Fibroblast of lung (primary cell): ENCODE measurements around the gene PPP1R1C. TPM values are rescaled to one million over a fixed set of nuclear protein-coding genes. Genes with fewer than 3 reads are reported as not detected.
A peak's percentile ranks its signal among the peaks of the same experiment; 100 is the strongest.

Experiments used
- DNase-seq, 2 donors: peaks; one replicate each; pipeline versions ENCODE4 v3.0.0 to v3.0.0-alpha.2; 2010; ENCODE audit warnings: low read depth in 2 of 2
- H2AFZ ChIP-seq: 2 replicates; pipeline ENCODE4 v1.5.1; 2012; ENCODE audit warnings: low read length, control low read depth, inconsistent platforms
- H3K27ac ChIP-seq: 2 replicates; pipeline ENCODE4 v1.5.1; 2011; ENCODE audit warnings: low read length, control low read depth; ENCODE audit not compliant: insufficient read depth
- H3K27me3 ChIP-seq: 2 replicates; pipeline ENCODE4 v1.5.1; 2011; ENCODE audit warnings: mild to moderate bottlenecking, low read length; ENCODE audit not compliant: control insufficient read depth, insufficient read depth
- H3K36me3 ChIP-seq: 2 replicates; pipeline ENCODE4 v1.5.1; 2011; ENCODE audit warnings: low read length; ENCODE audit not compliant: control insufficient read depth, insufficient read depth
- H3K4me1 ChIP-seq: 2 replicates; pipeline ENCODE4 v1.5.1; 2011; ENCODE audit warnings: low read length; ENCODE audit not compliant: control insufficient read depth, insufficient read depth; ENCODE audit errors: extremely low read depth
- H3K4me2 ChIP-seq: 2 replicates; pipeline ENCODE4 v1.5.1; 2011; ENCODE audit warnings: low read length, control low read depth; ENCODE audit not compliant: insufficient read depth; ENCODE audit errors: extremely low read depth
- H3K4me3 ChIP-seq, 4 experiments: fragments of 200-600 bp in 1 of 4; sonication (generic) in 1 of 4; replicated peaks in 1 of 4; 2 replicates each; pipeline ENCODE4 v1.5.1; 2011 to 2016; ENCODE audit warnings: low read length in 4 of 4, low read depth in 3 of 4, mild to moderate bottlenecking in 3 of 4, control low read depth in 2 of 4, inconsistent platforms in 1 of 4, mixed read lengths in 1 of 4; ENCODE audit not compliant: insufficient read depth in 1 of 4; ENCODE audit errors: control extremely low read depth in 1 of 4
- H3K79me2 ChIP-seq: 2 replicates; pipeline ENCODE4 v1.5.1; 2012; ENCODE audit warnings: mild to moderate bottlenecking, low read length, inconsistent platforms; ENCODE audit not compliant: control insufficient read depth, insufficient read depth
- H3K9ac ChIP-seq: 2 replicates; pipeline ENCODE4 v1.5.1; 2011; ENCODE audit warnings: mild to moderate bottlenecking, low read length, control low read depth; ENCODE audit not compliant: insufficient read depth
- H3K9me3 ChIP-seq: 2 replicates; pipeline ENCODE4 v1.5.1; 2012; ENCODE audit warnings: low read depth, low read length; ENCODE audit not compliant: control insufficient read depth, insufficient read depth
- H4K20me1 ChIP-seq: 2 replicates; pipeline ENCODE4 v1.5.1; 2011; ENCODE audit warnings: low read length; ENCODE audit not compliant: control insufficient read depth, insufficient read depth; ENCODE audit errors: extremely low read depth
- CTCF ChIP-seq, 2 donors: IDR thresholded peaks in 1 of 2; conservative IDR thresholded peaks in 1 of 2; 1 replicate in 1 of 2; 2 replicates in 1 of 2; pipeline ENCODE4 v1.5.1; 2011 to 2012; ENCODE audit warnings: low read length in 2 of 2, control low read depth in 1 of 2, inconsistent platforms in 1 of 2, low read depth in 1 of 2, mild to moderate bottlenecking in 1 of 2
- EZH2 ChIP-seq: IDR thresholded peaks from 2 replicates; pipeline ENCODE4 v1.5.1; 2012; ENCODE audit warnings: low read length, control low read depth, mild to moderate bottlenecking; ENCODE audit errors: missing control alignments
- polyA plus RNA-seq, 2 donors: library from polyadenylated mRNA; depleted of rRNA in 1 of 2; stranded (reverse) in 1 of 2; unstranded in 1 of 2; fragments of >200 nt; gene quantifications; 2 replicates each; pipeline ENCODE4 v1.2.1, GENCODE V29; 2011 to 2012; ENCODE audit warnings: missing spikeins in 1 of 2
- total RNA-seq: library from RNA; depleted of rRNA; stranded (reverse); fragments of >200 nt; gene quantifications from 2 replicates; pipeline ENCODE4 v1.2.1, GENCODE V29; 2014

PPP1R1C gene
- total and polyA plus RNA-seq, 2 donors (not counting 1 experiment from before 2014, with no cell fraction given): 0.50 to 0.57 TPM

GRCh38 chr2:182068811-182069210 is 83.2 kb downstream of the PPP1R1C start:
- Histone ChIP-seq H4K20me1 (no peaks in the 10 kb centered on the region), H3K36me3 (no peaks in the 10 kb centered on the region), H3K4me1 (peaks cover 15% of the 10 kb centered on the region), H3K4me2 (no peak overlapping the region), H3K27me3 (no peaks in the 10 kb centered on the region), H3K9ac (no peak overlapping the region), H3K9me3 (no peaks in the 10 kb centered on the region), H3K4me3 (no peak overlapping the region), H3K27ac (no peak overlapping the region), H3K79me2 (no peaks in the 10 kb centered on the region), H2AFZ (peak overlapping the region; percentile 44)
- TF ChIP-seq CTCF (conservative IDR thresholded peaks at IDR 0.05 in 1 of 2, IDR thresholded peaks at IDR 0.05 in 1 of 2; ENCODE audit: low read depth in 1 of 2, low read length in 2 of 2) (no peak), EZH2 (no peak)
- DNase-seq: peak in 1 of 2 donors; percentile 37

GRCh38 chr2:182069416-182069815 is 83.8 kb downstream of the PPP1R1C start:
- H3K36me3 ChIP-seq: no peaks in the 10 kb centered on the region
- H3K4me1 ChIP-seq: peaks cover 13% of the 10 kb centered on the region
- no peaks in the 10 kb centered on the region for H4K20me1 ChIP-seq
- no peak for TF ChIP-seq EZH2
- TF ChIP-seq CTCF (conservative IDR thresholded peaks at IDR 0.05 in 1 of 2, IDR thresholded peaks at IDR 0.05 in 1 of 2; ENCODE audit: low read depth in 1 of 2, low read length in 2 of 2): no peak
- no peak overlapping the region for H2AFZ ChIP-seq
- H3K27ac ChIP-seq: no peak overlapping the region
- H3K27me3 ChIP-seq: no peaks in the 10 kb centered on the region
- no peaks in the 10 kb centered on the region for H3K9me3 ChIP-seq
- H3K9ac ChIP-seq: no peak overlapping the region
- DNase-seq: no peak
- no peak overlapping the region for H3K4me3 ChIP-seq
- no peak overlapping the region for H3K4me2 ChIP-seq
- no peaks in the 10 kb centered on the region for H3K79me2 ChIP-seq

- no peak for TF ChIP-seq CTCF (conservative IDR thresholded peaks at IDR 0.05 in 1 of 2, IDR thresholded peaks at IDR 0.05 in 1 of 2; ENCODE audit: low read depth in 1 of 2, low read length in 2 of 2)
- TF ChIP-seq EZH2: no peak
- Histone ChIP-seq H3K4me1 (peaks cover 11% of the 10 kb centered on the region), H3K9me3 (no peaks in the 10 kb centered on the region), H3K9ac (no peak overlapping the region), H3K27ac (no peak overlapping the region), H3K4me3 (no peak overlapping the region), H3K79me2 (no peaks in the 10 kb centered on the region), H3K27me3 (no peaks in the 10 kb centered on the region), H2AFZ (no peak overlapping the region), H3K4me2 (no peak overlapping the region), H4K20me1 (no peaks in the 10 kb centered on the region), H3K36me3 (no peaks in the 10 kb centered on the region)
- no peak for DNase-seq
Measured at GRCh38 chr2:182069908-182070307, 84.3 kb downstream of the PPP1R1C start.
